ES-I3 (cell line): ENCODE data around the gene OPALIN.

ENCODE experiments used
- H3K36me3 ChIP-seq: 2 replicates; pipeline ENCODE4 v1.6.1; 2013; ENCODE audit warnings: mild to moderate bottlenecking, low read length, control low read depth, moderate library complexity; ENCODE audit not compliant: insufficient read depth
- H3K4me1 ChIP-seq: 2 replicates; pipeline ENCODE4 v1.6.1; 2013; ENCODE audit warnings: mild to moderate bottlenecking, control low read depth, low read length; ENCODE audit not compliant: insufficient read depth
- H3K9ac ChIP-seq: 2 replicates; pipeline ENCODE4 v1.6.1; 2013; ENCODE audit warnings: low read depth, mild to moderate bottlenecking, low read length, moderate library complexity
- H3K9me3 ChIP-seq: 2 replicates; pipeline ENCODE4 v1.6.1; 2013; ENCODE audit warnings: mild to moderate bottlenecking, low read length, moderate library complexity; ENCODE audit not compliant: control insufficient read depth, insufficient read depth

Gene OPALIN

DNA sequence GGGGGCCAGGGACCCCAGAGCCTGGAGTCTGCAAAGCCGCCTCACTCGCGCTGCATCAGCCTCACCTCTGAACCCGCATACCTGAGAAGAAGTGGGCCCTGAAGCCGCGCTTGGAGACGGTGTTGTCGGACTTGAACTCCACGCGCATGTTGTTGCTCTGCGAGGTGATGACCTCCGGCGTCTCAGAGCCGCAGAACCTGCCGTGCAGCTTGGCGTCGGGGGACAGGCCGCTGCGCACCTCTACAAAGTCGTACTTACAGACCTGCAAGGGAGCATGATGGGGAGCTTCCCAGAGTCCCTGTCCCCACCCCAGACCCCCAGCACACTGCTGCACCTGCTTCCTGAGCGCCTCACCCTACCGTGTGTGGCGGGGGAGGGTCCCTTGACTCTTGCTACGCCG lies 25.7 kb upstream of the OPALIN start:
- Histone ChIP-seq H3K9me3 (no peaks in the 10 kb centered on the region), H3K4me1 (no peaks in the 10 kb centered on the region), H3K9ac (no peak overlapping the region), H3K36me3 (no peaks in the 10 kb centered on the region)

DNA sequence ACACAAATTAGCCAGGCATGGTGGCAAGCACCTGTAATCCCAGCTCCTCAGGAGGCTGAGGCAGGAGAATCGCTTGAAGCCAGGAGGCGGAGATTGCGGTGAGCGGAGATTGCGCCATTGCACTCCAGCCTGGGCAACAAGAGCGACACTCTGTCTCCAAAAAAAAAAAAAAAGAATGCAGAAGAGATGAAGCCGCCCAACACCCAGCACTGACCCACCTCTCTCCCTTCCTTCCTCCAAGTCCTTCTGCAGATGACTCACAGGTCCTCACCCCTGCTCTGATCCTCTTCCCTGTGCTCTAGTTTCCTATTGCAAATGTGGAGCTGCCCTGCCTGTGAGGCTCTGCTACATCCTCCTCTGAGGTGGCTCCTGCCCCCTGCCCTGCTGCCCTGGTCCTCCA lies 22.0 kb upstream of the OPALIN start:
- H3K9ac ChIP-seq = no peak overlapping the region
- no peaks in the 10 kb centered on the region for H3K36me3 ChIP-seq
- H3K9me3 ChIP-seq = no peaks in the 10 kb centered on the region
- no peaks in the 10 kb centered on the region for H3K4me1 ChIP-seq

DNA sequence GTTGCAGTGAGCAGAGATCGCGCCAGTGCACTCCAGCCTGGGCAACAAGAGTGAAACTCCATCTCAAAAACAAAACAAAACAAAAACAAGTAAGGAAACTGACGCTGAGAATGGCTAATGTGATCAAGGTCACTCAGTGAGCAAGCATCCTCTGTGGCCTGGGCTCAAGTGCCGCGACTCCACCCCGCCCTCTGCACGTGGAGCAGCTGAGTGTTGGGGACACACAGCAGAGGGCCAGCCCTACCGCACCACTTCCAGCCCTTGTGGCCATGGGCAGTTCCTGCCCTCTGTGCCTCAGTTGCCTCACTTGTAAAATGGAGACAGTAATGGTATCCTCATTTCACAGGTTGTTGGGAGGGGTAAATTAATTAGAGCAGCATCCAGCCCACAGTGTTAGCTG lies 21.0 kb upstream of the OPALIN start:
- H3K9ac ChIP-seq = no peak overlapping the region
- no peaks in the 10 kb centered on the region for H3K4me1 ChIP-seq
- no peaks in the 10 kb centered on the region for H3K36me3 ChIP-seq
- H3K9me3 ChIP-seq = no peaks in the 10 kb centered on the region

DNA sequence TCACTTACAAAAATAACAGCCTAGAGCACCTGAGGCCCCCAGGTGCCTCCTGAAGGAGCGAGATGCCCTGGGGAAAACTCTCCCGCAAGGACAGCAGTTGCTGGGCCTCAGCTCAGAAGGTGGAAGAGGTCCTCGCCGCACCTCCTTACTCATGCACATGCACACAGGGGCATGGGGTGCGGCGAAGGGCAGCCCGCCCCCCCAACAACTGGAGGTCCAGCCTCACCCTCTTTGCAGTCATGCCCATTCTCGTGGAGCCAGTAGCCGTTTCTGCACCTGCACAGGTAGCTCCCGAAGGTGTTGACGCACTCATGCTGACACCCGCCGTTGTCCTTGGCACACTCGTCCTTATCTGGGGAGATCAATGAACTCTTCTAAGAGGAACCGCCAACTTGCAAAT lies 19.9 kb upstream of the OPALIN start:
- Histone ChIP-seq H3K9ac (no peak overlapping the region), H3K9me3 (no peaks in the 10 kb centered on the region), H3K36me3 (no peaks in the 10 kb centered on the region), H3K4me1 (0 out of 2 replicates have a peak, but pooled peaks cover 4% of the 10 kb centered on the region)

DNA sequence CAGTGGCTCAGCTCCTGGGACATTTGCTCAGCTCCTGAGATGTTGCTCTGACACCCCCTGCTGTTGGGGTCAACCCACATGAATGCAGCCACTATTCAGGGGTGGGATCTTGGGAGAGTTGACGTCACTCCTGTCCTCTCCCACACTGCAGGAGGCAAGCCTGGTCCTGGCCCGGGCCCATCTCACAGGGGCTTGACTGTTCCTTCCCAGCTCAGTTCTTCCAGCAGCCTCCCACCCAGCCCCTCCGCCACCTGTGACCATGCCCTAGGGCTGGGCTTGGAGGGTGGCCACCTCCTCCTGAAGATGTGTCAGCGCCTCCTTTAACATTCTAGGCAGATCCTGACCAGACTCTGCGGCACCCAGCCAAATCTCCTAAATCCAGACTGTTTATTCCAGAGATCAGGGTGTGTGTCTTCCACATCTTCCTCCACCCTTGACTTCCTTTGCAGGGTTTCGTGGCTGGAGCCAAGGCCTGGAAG lies 19.1 kb upstream of the OPALIN start:
- Histone ChIP-seq H3K9me3 (no peaks in the 10 kb centered on the region), H3K36me3 (no peaks in the 10 kb centered on the region), H3K9ac (no peak overlapping the region), H3K4me1 (0 out of 2 replicates have a peak, but pooled peaks cover 4% of the 10 kb centered on the region)

DNA sequence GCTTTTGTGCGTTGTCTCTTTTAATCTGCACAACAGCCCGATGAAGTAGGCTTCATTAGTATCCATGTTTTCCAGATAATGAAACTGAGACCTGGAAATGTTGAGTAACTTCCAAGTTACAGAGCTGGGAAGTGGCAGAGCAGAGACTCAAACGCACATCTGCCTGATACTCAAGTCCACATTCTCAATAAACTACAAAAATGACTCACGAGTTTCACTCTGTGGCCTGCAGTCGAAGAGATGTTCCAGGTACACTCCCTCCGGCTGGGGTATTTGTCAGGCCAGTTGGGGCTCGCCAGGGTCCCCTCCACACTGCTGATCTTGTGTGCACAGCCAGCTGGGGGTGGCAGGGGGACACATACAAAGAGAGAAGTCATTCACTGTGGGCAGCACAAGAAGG lies 17.7 kb upstream of the OPALIN start:
- H3K9me3 ChIP-seq = no peaks in the 10 kb centered on the region
- no peaks in the 10 kb centered on the region for H3K36me3 ChIP-seq
- H3K4me1 ChIP-seq = 0 out of 2 replicates have a peak, but pooled peaks cover 4% of the 10 kb centered on the region
- H3K9ac ChIP-seq = no peak overlapping the region

DNA sequence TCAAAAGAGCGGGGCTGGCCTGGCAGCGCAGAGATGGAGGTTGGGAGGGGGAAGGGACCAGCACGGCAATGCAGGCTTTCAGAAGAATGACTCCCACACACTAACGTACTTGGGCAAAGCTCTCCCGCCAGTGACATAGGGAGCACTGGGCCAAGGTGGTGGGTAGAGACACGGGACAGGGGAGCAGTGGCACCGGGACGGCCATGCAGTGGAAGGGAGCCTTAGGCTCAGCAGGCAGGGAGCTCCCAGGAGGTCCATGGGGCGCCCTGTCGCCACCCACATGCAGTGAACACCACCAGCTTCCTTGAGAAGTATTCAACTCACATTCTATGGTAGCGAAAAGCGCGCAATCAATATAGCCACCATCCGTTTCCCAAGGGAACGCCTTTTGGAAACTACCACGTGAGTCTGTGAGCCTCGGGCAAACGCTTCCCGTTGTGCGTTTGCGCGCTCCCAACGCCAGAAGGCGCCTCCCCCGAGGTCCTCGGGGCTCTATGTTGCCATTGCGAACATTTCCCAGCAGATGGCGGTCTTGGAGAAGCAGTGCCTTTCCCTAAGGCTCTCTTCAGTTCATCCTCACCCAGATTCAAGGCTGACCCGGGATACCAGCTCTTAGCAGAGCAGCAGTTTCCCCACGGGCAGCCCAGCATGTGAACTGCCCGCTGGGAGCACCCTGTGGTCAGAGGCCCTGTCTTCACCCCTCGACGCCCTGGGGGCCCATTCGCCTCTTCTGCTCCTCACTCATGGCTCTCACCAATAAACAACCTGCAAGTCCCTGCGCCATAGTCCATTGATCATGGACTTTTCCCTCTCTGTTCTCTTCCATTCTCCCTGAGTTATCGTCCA lies 16.4 kb upstream of the OPALIN start:
- Histone ChIP-seq H3K4me1 (0 out of 2 replicates have a peak, but pooled peaks cover 4% of the 10 kb centered on the region), H3K9me3 (no peaks in the 10 kb centered on the region), H3K9ac (peak overlapping the region; percentile 40; the same call in 1 of the 2 replicates), H3K36me3 (no peaks in the 10 kb centered on the region)

DNA sequence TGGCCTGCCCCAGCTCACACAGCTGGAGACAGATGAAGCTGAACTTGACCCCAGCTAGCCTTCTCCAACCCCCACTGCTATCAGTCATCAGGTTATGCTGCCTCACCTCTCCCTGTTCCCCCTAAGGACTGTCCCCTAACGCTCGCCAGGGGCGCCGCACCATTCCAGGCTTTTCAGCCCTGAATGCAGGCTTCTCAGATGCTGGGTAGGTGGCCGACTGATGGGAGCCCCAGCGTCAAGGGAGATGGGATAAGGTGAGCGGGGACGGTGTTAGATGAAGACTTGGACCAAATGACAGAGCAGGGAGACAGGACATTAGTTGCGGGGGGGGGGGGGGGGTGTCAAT lies 15.8 kb upstream of the OPALIN start:
- Histone ChIP-seq H3K4me1 (peaks cover 8% of the 10 kb centered on the region; the same call in 1 of the 2 replicates), H3K9ac (peak overlapping the region; percentile 40; the same call in 1 of the 2 replicates), H3K36me3 (no peaks in the 10 kb centered on the region), H3K9me3 (no peaks in the 10 kb centered on the region)

DNA sequence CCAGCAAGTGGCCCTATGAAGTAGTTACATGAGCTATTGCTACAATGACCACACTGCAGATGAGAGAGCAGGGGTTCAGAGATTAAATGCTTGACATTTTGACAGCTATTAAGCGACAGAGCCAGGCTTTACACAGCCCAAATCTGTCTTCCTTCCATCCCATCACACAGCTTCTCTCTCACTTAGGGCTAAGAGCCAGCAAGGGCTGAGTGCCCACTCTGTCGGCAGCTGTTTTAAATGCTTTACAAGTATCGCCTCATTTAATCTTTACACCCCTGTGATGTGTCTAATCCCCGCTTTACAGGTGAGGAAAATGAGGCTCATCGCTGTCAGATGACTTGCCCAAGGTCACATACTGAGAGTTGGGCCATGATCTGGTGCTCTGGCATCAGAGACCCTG lies 15.2 kb upstream of the OPALIN start:
- Histone ChIP-seq H3K4me1 (peaks cover 8% of the 10 kb centered on the region; the same call in 1 of the 2 replicates), H3K9me3 (no peaks in the 10 kb centered on the region), H3K9ac (no peak overlapping the region), H3K36me3 (no peaks in the 10 kb centered on the region)

DNA sequence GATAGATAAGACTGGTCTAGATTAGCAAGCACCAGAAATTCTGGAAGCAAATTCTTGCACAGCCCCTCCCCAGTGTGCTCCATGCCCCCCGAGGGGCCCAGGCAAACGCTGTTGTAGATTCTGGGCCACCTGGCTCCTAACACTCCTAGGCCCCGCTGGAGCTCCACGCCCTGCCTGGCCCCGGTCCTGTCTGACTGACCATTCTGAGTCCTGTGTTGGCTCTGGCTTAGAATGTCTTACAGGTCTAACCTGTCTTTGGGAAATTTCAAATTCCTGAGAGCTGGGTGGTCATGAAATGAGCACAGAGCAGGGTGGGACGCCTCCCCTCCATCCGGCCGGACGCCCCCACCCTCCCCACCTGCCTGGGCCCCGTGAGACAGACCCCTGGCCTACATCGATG lies 12.6 kb upstream of the OPALIN start:
- H3K9ac ChIP-seq = no peak overlapping the region
- H3K36me3 ChIP-seq = no peaks in the 10 kb centered on the region

DNA sequence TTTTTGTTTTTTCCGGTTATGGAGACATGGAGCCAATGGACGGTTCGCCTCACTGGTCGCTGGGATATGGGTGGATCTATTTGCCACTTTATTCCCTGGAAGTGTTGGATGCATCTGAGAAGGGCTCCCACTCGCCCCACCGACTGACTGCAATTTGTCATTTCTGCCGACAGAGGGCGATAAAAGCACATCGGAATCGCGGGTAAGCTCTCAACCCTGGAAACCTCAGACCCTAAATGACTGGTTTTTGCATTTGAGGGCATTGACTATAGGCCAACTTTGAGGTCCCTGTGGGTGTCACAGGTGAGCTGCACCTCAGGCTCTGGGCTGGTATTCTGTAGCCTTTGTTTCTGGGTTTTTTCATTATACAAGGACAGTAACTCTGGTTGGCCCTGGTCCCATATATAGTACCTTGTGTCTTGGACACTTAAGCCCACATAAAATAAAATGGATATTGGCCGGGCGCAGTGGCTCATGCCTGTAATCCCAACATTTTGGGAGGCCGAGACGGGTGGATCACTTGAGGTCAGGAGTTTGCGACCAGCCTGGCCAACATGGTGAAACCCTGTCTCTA lies 11.9 kb upstream of the OPALIN start:
- Histone ChIP-seq H3K36me3 (no peaks in the 10 kb centered on the region), H3K4me1 (peaks cover 8% of the 10 kb centered on the region; the same call in 1 of the 2 replicates), H3K9me3 (no peaks in the 10 kb centered on the region), H3K9ac (no peak overlapping the region)

More for the DNA sequence above, 12.6 kb upstream of the OPALIN start:
- Histone ChIP-seq H3K4me1 (peaks cover 8% of the 10 kb centered on the region; the same call in 1 of the 2 replicates), H3K9me3 (no peaks in the 10 kb centered on the region)

DNA sequence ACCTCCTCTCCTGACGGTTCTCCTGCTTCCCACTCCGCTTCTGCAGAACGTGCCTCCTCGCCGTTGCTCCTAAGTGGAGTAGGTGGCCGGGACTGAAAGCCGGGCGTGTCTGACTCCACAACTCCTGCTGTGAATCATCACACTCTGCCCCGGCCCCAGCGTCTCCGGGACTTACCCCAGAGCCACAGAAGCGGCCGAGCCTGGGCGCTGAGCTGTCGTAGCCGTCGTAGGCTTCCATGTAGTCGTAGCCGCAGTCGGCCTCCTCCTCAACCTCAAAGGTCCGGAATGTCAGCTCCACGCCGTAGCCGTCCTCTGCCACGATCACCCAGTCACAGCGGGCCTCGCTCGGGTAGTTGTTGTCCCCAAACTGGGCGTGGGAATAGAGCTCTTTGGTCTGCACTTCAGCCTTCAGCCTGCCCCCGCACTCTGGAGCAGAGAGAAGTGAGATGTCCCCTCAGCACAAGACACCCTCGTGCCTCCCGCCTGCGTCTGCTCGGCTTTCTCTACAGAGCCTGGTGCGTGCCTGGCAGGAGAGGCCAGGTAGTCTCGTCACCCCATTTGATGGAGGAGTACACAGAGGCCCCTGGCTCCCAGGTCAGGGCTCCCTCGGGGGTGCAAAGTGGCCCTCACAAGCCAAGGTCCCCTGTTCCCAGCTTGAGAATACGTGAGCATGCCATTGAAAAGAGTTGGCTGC lies 11.2 kb upstream of the OPALIN start:
- Histone ChIP-seq H3K4me1 (peaks cover 8% of the 10 kb centered on the region; the same call in 1 of the 2 replicates), H3K36me3 (no peaks in the 10 kb centered on the region), H3K9me3 (no peaks in the 10 kb centered on the region), H3K9ac (no peak overlapping the region; the same call in 1 of the 2 replicates)

DNA sequence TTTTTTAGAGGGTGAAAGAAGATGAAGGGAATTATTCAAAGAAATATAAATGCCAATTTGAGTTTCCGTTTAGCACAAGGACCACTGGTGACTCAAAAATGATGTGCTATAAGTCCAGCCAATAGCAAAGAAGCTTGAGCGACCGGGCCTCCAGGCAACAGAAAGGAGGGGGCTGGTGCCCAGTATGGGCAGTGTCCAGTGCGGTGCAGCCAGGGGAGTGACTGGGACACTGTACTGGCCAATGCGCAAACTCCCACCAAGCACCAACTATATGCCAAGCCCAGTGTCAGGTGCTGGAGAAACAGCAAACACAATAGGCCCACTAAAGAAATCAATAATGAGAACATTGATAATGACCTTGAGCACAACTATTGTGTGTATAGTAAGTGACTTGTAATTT lies 10.2 kb upstream of the OPALIN start:
- H3K36me3 ChIP-seq = no peaks in the 10 kb centered on the region
- H3K9me3 ChIP-seq = no peaks in the 10 kb centered on the region
- no peak overlapping the region for H3K9ac ChIP-seq
- H3K4me1 ChIP-seq = peaks cover 4% of the 10 kb centered on the region; the same call in 1 of the 2 replicates

DNA sequence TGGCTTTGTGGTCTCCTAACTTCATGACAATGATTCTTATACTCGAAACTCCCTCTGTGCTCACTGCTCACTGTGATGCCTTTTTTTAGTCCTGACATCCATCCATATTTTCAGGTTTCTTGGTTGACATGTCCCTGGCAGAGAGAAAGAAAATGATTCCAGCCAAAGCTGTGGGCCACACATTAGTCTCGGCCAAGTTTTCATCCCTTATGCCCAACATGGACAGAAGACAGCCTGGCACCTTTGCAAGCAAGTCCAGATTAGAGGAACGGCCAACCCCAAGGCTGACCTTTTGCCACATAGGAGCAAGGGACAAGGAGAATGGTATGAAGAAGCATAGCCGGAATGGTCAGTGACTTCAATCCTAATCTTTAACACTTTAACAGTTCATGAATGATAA lies 8.7 kb upstream of the OPALIN start:
- no peaks in the 10 kb centered on the region for H3K9me3 ChIP-seq
- no peak overlapping the region for H3K9ac ChIP-seq
- no peaks in the 10 kb centered on the region for H3K36me3 ChIP-seq
- peaks cover 4% of the 10 kb centered on the region; the same call in 1 of the 2 replicates for H3K4me1 ChIP-seq
